ENCODE results near the gene AP2A1. TPM values are rescaled to one million over a fixed set of nuclear protein-coding genes. Genes with fewer than 3 reads are reported as not detected.

AP2A1 gene
- polyA plus RNA-seq, 1 donor from 2014 or later, result 40.8 TPM

DNA sequence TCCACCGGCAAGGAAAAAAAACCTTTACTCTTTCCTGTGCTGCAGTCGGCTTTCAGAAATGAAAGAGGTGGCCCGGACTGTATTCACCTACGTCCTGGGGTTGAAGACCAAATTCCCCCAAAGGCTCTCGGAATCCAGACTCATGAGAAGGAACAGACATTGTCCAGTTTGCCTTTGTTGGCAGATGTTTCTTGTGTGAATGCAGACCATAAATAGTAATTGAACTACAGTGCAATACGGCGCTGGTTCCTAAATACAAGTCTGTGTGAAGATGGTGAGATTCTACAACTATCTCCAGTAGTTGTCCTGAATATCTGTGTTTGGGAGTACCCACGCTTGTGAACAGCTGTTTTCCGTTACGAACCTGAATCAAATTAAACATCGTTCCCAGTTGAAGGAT, 72.9 kb downstream of the AP2A1 start:
- Histone ChIP-seq H3K27ac (ENCODE audit: low read length) (no peak overlapping the region), H3K4me2 (ENCODE audit: low read length) (no peak overlapping the region), H3K9me3 (ENCODE audit: low read length) (no peaks in the 10 kb centered on the region), H3K27me3 (ENCODE audit: insufficient read depth, low read depth, low read length) (no peaks in the 10 kb centered on the region), H3K9ac (ENCODE audit: low read length) (no peak overlapping the region), H4K20me1 (ENCODE audit: insufficient read depth) (no peaks in the 10 kb centered on the region), H2AFZ (ENCODE audit: low read depth, low read length) (no peak overlapping the region), H3F3A (ENCODE audit: insufficient read depth, low read length, poor library complexity, severe bottlenecking) (no peaks in the 10 kb centered on the region), H3K79me2 (replicated peaks; ENCODE audit: insufficient read depth, low read length) (no peaks in the 10 kb centered on the region), H3K4me3 (ENCODE audit: low read length) (no peak overlapping the region), H3K9me2 (ENCODE audit: insufficient read depth, low read length) (no peaks in the 10 kb centered on the region), H3K36me3 (ENCODE audit: insufficient read depth, low read length) (peaks cover 5% of the 10 kb centered on the region)
- TF ChIP-seq, protein P1, sequence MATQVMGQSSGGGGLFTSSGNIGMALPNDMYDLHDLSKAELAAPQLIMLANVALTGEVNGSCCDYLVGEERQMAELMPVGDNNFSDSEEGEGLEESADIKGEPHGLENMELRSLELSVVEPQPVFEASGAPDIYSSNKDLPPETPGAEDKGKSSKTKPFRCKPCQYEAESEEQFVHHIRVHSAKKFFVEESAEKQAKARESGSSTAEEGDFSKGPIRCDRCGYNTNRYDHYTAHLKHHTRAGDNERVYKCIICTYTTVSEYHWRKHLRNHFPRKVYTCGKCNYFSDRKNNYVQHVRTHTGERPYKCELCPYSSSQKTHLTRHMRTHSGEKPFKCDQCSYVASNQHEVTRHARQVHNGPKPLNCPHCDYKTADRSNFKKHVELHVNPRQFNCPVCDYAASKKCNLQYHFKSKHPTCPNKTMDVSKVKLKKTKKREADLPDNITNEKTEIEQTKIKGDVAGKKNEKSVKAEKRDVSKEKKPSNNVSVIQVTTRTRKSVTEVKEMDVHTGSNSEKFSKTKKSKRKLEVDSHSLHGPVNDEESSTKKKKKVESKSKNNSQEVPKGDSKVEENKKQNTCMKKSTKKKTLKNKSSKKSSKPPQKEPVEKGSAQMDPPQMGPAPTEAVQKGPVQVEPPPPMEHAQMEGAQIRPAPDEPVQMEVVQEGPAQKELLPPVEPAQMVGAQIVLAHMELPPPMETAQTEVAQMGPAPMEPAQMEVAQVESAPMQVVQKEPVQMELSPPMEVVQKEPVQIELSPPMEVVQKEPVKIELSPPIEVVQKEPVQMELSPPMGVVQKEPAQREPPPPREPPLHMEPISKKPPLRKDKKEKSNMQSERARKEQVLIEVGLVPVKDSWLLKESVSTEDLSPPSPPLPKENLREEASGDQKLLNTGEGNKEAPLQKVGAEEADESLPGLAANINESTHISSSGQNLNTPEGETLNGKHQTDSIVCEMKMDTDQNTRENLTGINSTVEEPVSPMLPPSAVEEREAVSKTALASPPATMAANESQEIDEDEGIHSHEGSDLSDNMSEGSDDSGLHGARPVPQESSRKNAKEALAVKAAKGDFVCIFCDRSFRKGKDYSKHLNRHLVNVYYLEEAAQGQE (IDR thresholded peaks at IDR 0.05; ENCODE audit: borderline replicate concordance), result no peak
- no peak for TF ChIP-seq POLR2AphosphoS5 (IDR thresholded peaks at IDR 0.05)
- TF ChIP-seq EP300 (conservative IDR thresholded peaks at IDR 0.05; ENCODE audit: poor library complexity, severe bottlenecking), result no peak

DNA sequence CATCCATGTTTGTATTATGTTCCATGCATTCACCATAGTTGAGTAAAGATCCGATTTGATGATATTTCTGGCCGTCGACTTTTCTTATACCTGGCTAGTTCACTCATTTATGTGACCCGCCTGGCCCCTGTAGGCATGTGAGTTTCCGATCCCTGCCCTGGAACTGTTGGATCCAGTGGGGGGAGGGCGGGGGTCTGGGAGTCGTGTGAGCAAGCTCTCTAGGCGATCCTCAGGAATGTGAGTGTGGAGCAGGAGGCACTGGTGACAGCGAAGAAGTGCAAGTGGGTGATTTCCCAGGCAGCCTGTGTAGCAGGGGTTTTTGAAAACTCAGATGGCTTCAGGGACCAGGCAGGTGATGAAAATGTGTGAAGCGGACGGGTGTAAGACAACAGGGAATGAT, 73.5 kb downstream of the AP2A1 start:
- no peaks in the 10 kb centered on the region for H4K20me1 ChIP-seq (ENCODE audit: insufficient read depth)
- no peaks in the 10 kb centered on the region for H3K9me3 ChIP-seq (ENCODE audit: low read length)
- no peak overlapping the region for H3K27ac ChIP-seq (ENCODE audit: low read length)
- peaks cover 5% of the 10 kb centered on the region for H3K36me3 ChIP-seq (ENCODE audit: insufficient read depth, low read length)
- no peak for TF ChIP-seq EZH2 (IDR thresholded peaks at IDR 0.05; ENCODE audit: borderline replicate concordance, insufficient read depth, low read length, poor library complexity, severe bottlenecking)
- TF ChIP-seq POLR2AphosphoS5 (IDR thresholded peaks at IDR 0.05), result no peak
- no peak for TF ChIP-seq SMC3 (conservative IDR thresholded peaks at IDR 0.05; ENCODE audit: poor library complexity)
- no peak for TF ChIP-seq TAF1 (IDR thresholded peaks at IDR 0.05; ENCODE audit: low read depth)
- no peak for TF ChIP-seq RAD21 (conservative IDR thresholded peaks at IDR 0.05)
- TF ChIP-seq, protein P2, sequence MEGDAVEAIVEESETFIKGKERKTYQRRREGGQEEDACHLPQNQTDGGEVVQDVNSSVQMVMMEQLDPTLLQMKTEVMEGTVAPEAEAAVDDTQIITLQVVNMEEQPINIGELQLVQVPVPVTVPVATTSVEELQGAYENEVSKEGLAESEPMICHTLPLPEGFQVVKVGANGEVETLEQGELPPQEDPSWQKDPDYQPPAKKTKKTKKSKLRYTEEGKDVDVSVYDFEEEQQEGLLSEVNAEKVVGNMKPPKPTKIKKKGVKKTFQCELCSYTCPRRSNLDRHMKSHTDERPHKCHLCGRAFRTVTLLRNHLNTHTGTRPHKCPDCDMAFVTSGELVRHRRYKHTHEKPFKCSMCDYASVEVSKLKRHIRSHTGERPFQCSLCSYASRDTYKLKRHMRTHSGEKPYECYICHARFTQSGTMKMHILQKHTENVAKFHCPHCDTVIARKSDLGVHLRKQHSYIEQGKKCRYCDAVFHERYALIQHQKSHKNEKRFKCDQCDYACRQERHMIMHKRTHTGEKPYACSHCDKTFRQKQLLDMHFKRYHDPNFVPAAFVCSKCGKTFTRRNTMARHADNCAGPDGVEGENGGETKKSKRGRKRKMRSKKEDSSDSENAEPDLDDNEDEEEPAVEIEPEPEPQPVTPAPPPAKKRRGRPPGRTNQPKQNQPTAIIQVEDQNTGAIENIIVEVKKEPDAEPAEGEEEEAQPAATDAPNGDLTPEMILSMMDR (IDR thresholded peaks at IDR 0.05; ENCODE audit: poor library complexity, severe bottlenecking), result no peak
- TF ChIP-seq MXI1 (conservative IDR thresholded peaks at IDR 0.05; ENCODE audit: poor library complexity, severe bottlenecking), result no peak
- no peak for TF ChIP-seq EP300 (conservative IDR thresholded peaks at IDR 0.05; ENCODE audit: poor library complexity, severe bottlenecking)
- no peak overlapping the region for H2AFZ ChIP-seq (ENCODE audit: low read depth, low read length)
- no peaks in the 10 kb centered on the region for H3K27me3 ChIP-seq (ENCODE audit: insufficient read depth, low read depth, low read length)
- no peak overlapping the region for H3K4me3 ChIP-seq (ENCODE audit: low read length)
- H3F3A ChIP-seq (ENCODE audit: insufficient read depth, low read length, poor library complexity, severe bottlenecking), result no peaks in the 10 kb centered on the region
- no peak overlapping the region for H3K4me2 ChIP-seq (ENCODE audit: low read length)
- H3K9ac ChIP-seq (ENCODE audit: low read length), result no peak overlapping the region
- H3K9me2 ChIP-seq (ENCODE audit: insufficient read depth, low read length), result no peaks in the 10 kb centered on the region
- H3K79me2 ChIP-seq (replicated peaks; ENCODE audit: insufficient read depth, low read length), result no peaks in the 10 kb centered on the region

Data from neural cell (in vitro differentiated cells).